Mesothelial cell of epicardium (in vitro differentiated cells): Measurements from ENCODE around the gene POLK. TPM values are rescaled to one million over a fixed set of nuclear protein-coding genes. Genes with fewer than 3 reads are reported as not detected.

Source experiments
- DNase-seq, 2 experiments: peaks; one replicate each; pipeline ENCODE4 v3.0.0; 2021; ENCODE audit warnings: low spot score in 2 of 2; ENCODE audit not compliant: unreplicated experiment in 2 of 2
- H3K27ac Mint-ChIP-seq: 2 replicates; pipeline ENCODE4 v1.8.0; 2021; ENCODE audit warnings: mixed read lengths
- H3K27me3 Mint-ChIP-seq: 2 replicates; pipeline ENCODE4 v1.8.0; 2021; ENCODE audit warnings: low read depth, mixed read lengths
- H3K36me3 Mint-ChIP-seq: 2 replicates; pipeline ENCODE4 v1.8.0; 2021; ENCODE audit warnings: mixed read lengths
- H3K4me1 Mint-ChIP-seq: 2 replicates; pipeline ENCODE4 v1.8.0; 2021; ENCODE audit warnings: mixed read lengths
- H3K4me3 Mint-ChIP-seq: 2 replicates; pipeline ENCODE4 v1.8.0; 2021; ENCODE audit warnings: mild to moderate bottlenecking, moderate library complexity, mixed read lengths
- H3K9me3 Mint-ChIP-seq: 2 replicates; pipeline ENCODE4 v1.8.0; 2021; ENCODE audit warnings: mixed read lengths
- CTCF ChIP-seq: fragments of 200-600 bp; sonication (generic); IDR thresholded peaks from one replicate; pipeline ENCODE4 v1.5.0; 2021; ENCODE audit warnings: antibody characterized with exemption; ENCODE audit not compliant: unreplicated experiment
- total RNA-seq: library from RNA; stranded (reverse); gene quantifications from 3 replicates; pipeline ENCODE4 v1.2.1, GENCODE V29; 2021

Gene POLK
- total RNA-seq, 1 donor from 2014 or later: 29.2 TPM

DNA sequence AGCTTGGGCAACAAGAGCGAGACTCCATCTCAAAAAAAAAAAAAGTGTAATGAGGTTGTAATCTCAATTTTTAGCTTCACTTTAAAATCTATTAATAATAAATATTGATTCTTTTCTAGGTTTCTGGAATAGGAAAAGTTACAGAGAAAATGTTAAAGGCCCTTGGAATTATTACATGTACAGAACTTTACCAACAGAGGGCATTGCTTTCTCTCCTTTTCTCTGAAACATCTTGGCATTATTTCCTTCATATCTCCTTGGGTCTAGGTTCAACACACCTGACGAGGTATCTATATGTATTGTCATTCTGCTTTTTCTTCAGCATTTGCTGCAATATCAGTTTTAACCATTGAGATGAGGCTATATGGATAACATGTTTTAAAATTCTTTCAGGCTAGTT is 73.0 kb downstream of the POLK start:
- no peak overlapping the region for H3K4me3 Mint-ChIP-seq
- DNase-seq: no peak
- TF ChIP-seq CTCF: peak; percentile 25
- no peaks in the 10 kb centered on the region for H3K27me3 Mint-ChIP-seq
- peaks cover 21% of the 10 kb centered on the region for H3K36me3 Mint-ChIP-seq
- H3K27ac Mint-ChIP-seq: no peak overlapping the region
- H3K9me3 Mint-ChIP-seq: no peaks in the 10 kb centered on the region
- H3K4me1 Mint-ChIP-seq: no peaks in the 10 kb centered on the region

DNA sequence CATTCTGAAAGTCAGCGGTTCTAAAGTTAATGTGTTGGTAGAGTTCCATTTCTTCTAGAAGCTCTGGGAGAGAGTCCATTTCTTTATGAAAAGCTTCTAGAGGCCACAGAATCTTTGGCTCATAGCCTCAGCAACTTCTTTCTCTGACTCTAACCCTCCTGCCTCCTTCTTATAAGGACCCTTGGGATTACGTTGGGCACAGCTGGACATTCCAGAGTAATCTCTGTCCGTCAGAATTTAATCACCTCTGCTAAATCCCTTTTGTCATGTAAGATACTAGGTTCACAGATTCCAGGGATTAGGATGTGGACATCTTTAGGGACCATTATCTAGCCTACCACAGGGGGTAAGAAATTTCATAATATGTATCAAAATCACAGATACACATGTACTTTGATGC is 77.0 kb downstream of the POLK start:
- no peak overlapping the region for H3K4me3 Mint-ChIP-seq
- no peaks in the 10 kb centered on the region for H3K27me3 Mint-ChIP-seq
- no peak overlapping the region for H3K27ac Mint-ChIP-seq
- no peaks in the 10 kb centered on the region for H3K9me3 Mint-ChIP-seq
- peaks cover 21% of the 10 kb centered on the region for H3K36me3 Mint-ChIP-seq
- no peak for DNase-seq
- TF ChIP-seq CTCF: no peak
- H3K4me1 Mint-ChIP-seq: no peaks in the 10 kb centered on the region

GRCh38 chr5:75600535-75600934 is 88.8 kb downstream of the POLK start:
- peaks cover 29% of the 10 kb centered on the region for H3K4me1 Mint-ChIP-seq
- TF ChIP-seq CTCF: no peak
- DNase-seq: no peak
- H3K36me3 Mint-ChIP-seq: peaks cover 18% of the 10 kb centered on the region
- H3K27ac Mint-ChIP-seq: no peak overlapping the region
- H3K27me3 Mint-ChIP-seq: no peaks in the 10 kb centered on the region
- no peaks in the 10 kb centered on the region for H3K9me3 Mint-ChIP-seq
- no peak overlapping the region for H3K4me3 Mint-ChIP-seq

- Mint-ChIP-seq H3K27me3 (no peaks in the 10 kb centered on the region), H3K36me3 (peaks cover 10% of the 10 kb centered on the region), H3K4me3 (no peak overlapping the region), H3K27ac (peak overlapping the region; percentile 7), H3K4me1 (peaks cover 32% of the 10 kb centered on the region), H3K9me3 (no peaks in the 10 kb centered on the region)
- TF ChIP-seq CTCF: no peak
- DNase-seq: no peak
These were observed 89.9 kb downstream of the POLK start for GRCh38 chr5:75601567-75601966.

GRCh38 chr5:75601996-75602395 is 90.3 kb downstream of the POLK start:
- DNase-seq: no peak
- H3K4me3 Mint-ChIP-seq: no peak overlapping the region
- no peak for TF ChIP-seq CTCF
- H3K27ac Mint-ChIP-seq: peak overlapping the region; percentile 7
- peaks cover 35% of the 10 kb centered on the region for H3K4me1 Mint-ChIP-seq
- H3K27me3 Mint-ChIP-seq: no peaks in the 10 kb centered on the region
- no peaks in the 10 kb centered on the region for H3K9me3 Mint-ChIP-seq
- peaks cover 6% of the 10 kb centered on the region for H3K36me3 Mint-ChIP-seq

- no peaks in the 10 kb centered on the region for H3K9me3 Mint-ChIP-seq
- peaks cover 6% of the 10 kb centered on the region for H3K36me3 Mint-ChIP-seq
- H3K4me3 Mint-ChIP-seq: no peak overlapping the region
- TF ChIP-seq CTCF: no peak
- peak overlapping the region; percentile 81 for H3K27ac Mint-ChIP-seq
- peaks cover 40% of the 10 kb centered on the region for H3K4me1 Mint-ChIP-seq
- DNase-seq: no peak
- no peaks in the 10 kb centered on the region for H3K27me3 Mint-ChIP-seq
These were observed 91.7 kb downstream of the POLK start for GRCh38 chr5:75603371-75603770.
